Activated CD8-positive, alpha-beta T cell treated with anti-CD3 and anti-CD28 coated beads for 36 hours (primary cell): ENCODE measurements around the gene ATAD3B. TPM values are rescaled to one million over a fixed set of nuclear protein-coding genes. Genes with fewer than 3 reads are reported as not detected.
"Not testable (repeated sequence)": the region's sequence is repeated elsewhere in the genome, so short reads cannot be mapped to it uniquely, and the experiment has no call there.

ENCODE experiments used
- ATAC-seq: fragments of 200-7000 bp; cut with Tn5 transposase; one replicate; pipeline ENCODE4 v1.10.0; 2021; ENCODE audit warnings: mild to moderate bottlenecking, moderate library complexity
- CTCF ChIA-PET: fragments of 350-600 bp; sonication (Branson Sonifier 250); formaldehyde crosslinking; loops from one replicate; lab custom pipeline; 2021; ENCODE audit warnings: antibody characterized with exemption; lab: Charles Lee
- POLR2A ChIA-PET: fragments of 350-600 bp; sonication (Branson Sonifier 250); formaldehyde crosslinking; loops from one replicate; lab custom pipeline; 2021; ENCODE audit warnings: antibody characterized with exemption; lab: Charles Lee
- DNase-seq: peaks from one replicate; pipeline ENCODE4 v3.0.0-alpha.2; 2020
- H3K27ac Mint-ChIP-seq: one replicate; pipeline ENCODE4 v1.8.0; 2021; ENCODE audit warnings: mild to moderate bottlenecking, mixed read lengths
- H3K27me3 Mint-ChIP-seq: one replicate; pipeline ENCODE4 v1.8.0; 2021; ENCODE audit warnings: mixed read lengths
- H3K36me3 Mint-ChIP-seq: one replicate; pipeline ENCODE4 v1.8.0; 2021; ENCODE audit warnings: low read depth, mixed read lengths
- H3K4me1 Mint-ChIP-seq: one replicate; pipeline ENCODE4 v1.8.0; 2021; ENCODE audit warnings: low read depth, mixed read lengths
- H3K4me3 Mint-ChIP-seq: one replicate; pipeline ENCODE4 v1.8.0; 2021; ENCODE audit warnings: mild to moderate bottlenecking, moderate library complexity, mixed read lengths
- H3K9me3 Mint-ChIP-seq: one replicate; pipeline ENCODE4 v1.8.0; 2021; ENCODE audit warnings: mixed read lengths
- intact Hi-C: fragments of 100-400 bp; cut with micrococcal nuclease; formaldehyde crosslinking; loops from one replicate; pipeline ENCODE4 v1.10.0; 2022
- total RNA-seq, 2 experiments: library from RNA; stranded (reverse); gene quantifications; one replicate each; pipeline ENCODE4 v1.2.3, GENCODE V29; 2021
- TF ChIP-seq, protein P1 (sequence below): fragments of 200-600 bp; IDR thresholded peaks from one replicate; pipeline ENCODE4 v1.8.0; 2022; ENCODE audit warnings: antibody characterized with exemption, mild to moderate bottlenecking

Gene ATAD3B
- total RNA-seq, 2 experiments from 2014 or later = 42.5 to 48.1 TPM

GRCh38 chr1:1451696-1452364 is 19.7 kb upstream of the ATAD3B start:
- DNase-seq (no peak), ATAC-seq (no peak)
- H3K36me3 Mint-ChIP-seq = no peaks in the 10 kb centered on the region
- no peaks in the 10 kb centered on the region for H3K27me3 Mint-ChIP-seq
- ChIA-PET CTCF (no interaction called here), POLR2A (interaction anchor here (0.7 kb wide), 1 partner anchor 375 kb away, joined by 3 read pairs; no protein-coding TSS in a partner anchor)
- no peaks in the 10 kb centered on the region for H3K4me1 Mint-ChIP-seq
- H3K9me3 Mint-ChIP-seq = no peaks in the 10 kb centered on the region
- intact Hi-C loops = no loop called here
- TF ChIP-seq, protein P1, sequence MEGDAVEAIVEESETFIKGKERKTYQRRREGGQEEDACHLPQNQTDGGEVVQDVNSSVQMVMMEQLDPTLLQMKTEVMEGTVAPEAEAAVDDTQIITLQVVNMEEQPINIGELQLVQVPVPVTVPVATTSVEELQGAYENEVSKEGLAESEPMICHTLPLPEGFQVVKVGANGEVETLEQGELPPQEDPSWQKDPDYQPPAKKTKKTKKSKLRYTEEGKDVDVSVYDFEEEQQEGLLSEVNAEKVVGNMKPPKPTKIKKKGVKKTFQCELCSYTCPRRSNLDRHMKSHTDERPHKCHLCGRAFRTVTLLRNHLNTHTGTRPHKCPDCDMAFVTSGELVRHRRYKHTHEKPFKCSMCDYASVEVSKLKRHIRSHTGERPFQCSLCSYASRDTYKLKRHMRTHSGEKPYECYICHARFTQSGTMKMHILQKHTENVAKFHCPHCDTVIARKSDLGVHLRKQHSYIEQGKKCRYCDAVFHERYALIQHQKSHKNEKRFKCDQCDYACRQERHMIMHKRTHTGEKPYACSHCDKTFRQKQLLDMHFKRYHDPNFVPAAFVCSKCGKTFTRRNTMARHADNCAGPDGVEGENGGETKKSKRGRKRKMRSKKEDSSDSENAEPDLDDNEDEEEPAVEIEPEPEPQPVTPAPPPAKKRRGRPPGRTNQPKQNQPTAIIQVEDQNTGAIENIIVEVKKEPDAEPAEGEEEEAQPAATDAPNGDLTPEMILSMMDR = no peak
- no peak overlapping the region for H3K4me3 Mint-ChIP-seq
- no peak overlapping the region for H3K27ac Mint-ChIP-seq

DNA sequence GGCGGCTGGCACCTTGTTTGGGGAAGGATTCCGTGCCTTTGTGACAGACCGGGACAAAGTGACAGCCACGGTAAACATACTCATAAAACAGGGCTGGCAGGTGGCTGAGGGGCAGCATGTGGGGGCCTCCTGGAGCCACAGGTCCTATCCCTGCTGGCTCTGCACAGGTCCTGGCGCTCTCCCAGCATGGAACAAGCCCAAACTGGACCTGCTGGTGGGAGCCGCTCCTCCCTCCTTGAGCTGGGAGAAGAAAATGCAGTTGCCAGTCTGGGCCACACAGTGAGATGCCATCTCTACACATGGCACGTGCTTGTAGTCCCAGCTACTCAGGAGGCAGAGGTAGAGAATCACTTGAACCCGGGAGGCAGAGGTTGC is 19.2 kb upstream of the ATAD3B start:
- POLR2A ChIA-PET = interaction anchor here (0.7 kb wide), 1 partner anchor 375 kb away, joined by 3 read pairs; no protein-coding TSS in a partner anchor
- ATAC-seq, DNase-seq, H3K4me1 Mint-ChIP-seq, H3K36me3 Mint-ChIP-seq, H3K27ac Mint-ChIP-seq, intact Hi-C loops, H3K9me3 Mint-ChIP-seq, CTCF ChIA-PET, H3K4me3 Mint-ChIP-seq, H3K27me3 Mint-ChIP-seq: not testable (repeated sequence)

GRCh38 chr1:1452882-1453281 is 18.7 kb upstream of the ATAD3B start:
- H3K4me1 Mint-ChIP-seq = no peaks in the 10 kb centered on the region
- intact Hi-C loops = no loop called here
- ChIA-PET POLR2A (interaction anchor here (0.7 kb wide), 1 partner anchor 374 kb away, joined by 3 read pairs; no protein-coding TSS in a partner anchor), CTCF (no interaction called here)
- H3K9me3 Mint-ChIP-seq = no peaks in the 10 kb centered on the region
- TF ChIP-seq, protein P1 = no peak
- no peaks in the 10 kb centered on the region for H3K27me3 Mint-ChIP-seq
- H3K4me3 Mint-ChIP-seq = no peak overlapping the region
- ATAC-seq (no peak), DNase-seq (no peak)
- H3K27ac Mint-ChIP-seq = no peak overlapping the region
- H3K36me3 Mint-ChIP-seq = no peaks in the 10 kb centered on the region

- CTCF ChIA-PET, intact Hi-C loops, H3K27me3 Mint-ChIP-seq, H3K4me1 Mint-ChIP-seq, ATAC-seq, H3K4me3 Mint-ChIP-seq, H3K36me3 Mint-ChIP-seq, POLR2A ChIA-PET, H3K27ac Mint-ChIP-seq, DNase-seq, H3K9me3 Mint-ChIP-seq: not testable (repeated sequence)
These were observed 17.1 kb upstream of the ATAD3B start for GRCh38 chr1:1454286-1455056.

- ChIA-PET POLR2A (no interaction called here), CTCF (no interaction called here)
- no peaks in the 10 kb centered on the region for H3K27me3 Mint-ChIP-seq
These were observed 16.1 kb upstream of the ATAD3B start for GRCh38 chr1:1455366-1455884.

DNA sequence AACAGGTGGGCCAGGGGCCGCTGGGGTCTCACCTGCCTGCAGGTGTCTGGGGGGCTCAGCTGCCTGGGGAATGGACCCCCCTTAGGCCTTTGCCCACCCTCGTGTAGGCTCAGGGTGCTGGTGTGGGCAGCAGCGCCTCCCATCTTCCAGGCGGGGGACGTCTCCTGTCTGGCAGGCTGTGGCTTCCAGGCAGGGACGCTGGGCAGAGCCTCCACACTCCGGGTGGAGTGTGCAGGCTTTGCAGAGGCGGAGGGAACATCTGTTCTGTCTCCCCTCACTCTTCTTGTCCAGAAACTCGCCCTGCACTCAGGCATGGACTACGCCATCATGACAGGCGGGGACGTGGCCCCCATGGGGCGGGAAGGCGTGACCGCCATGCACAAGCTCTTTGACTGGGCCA is 15.6 kb upstream of the ATAD3B start:
- CTCF ChIA-PET = not testable (repeated sequence)

More at GRCh38 chr1:1455366-1455884, 16.1 kb upstream of the ATAD3B start:
- intact Hi-C loops = no loop called here
- Mint-ChIP-seq H3K27ac (no peak overlapping the region), H3K4me1 (no peaks in the 10 kb centered on the region), H3K36me3 (no peaks in the 10 kb centered on the region), H3K4me3 (no peak overlapping the region), H3K9me3 (no peaks in the 10 kb centered on the region)
- TF ChIP-seq, protein P1 = no peak
- DNase-seq (no peak), ATAC-seq (no peak)

GRCh38 chr1:1456683-1457255 is 14.8 kb upstream of the ATAD3B start:
- H3K27me3 Mint-ChIP-seq, ATAC-seq, CTCF ChIA-PET, intact Hi-C loops, H3K4me3 Mint-ChIP-seq, H3K4me1 Mint-ChIP-seq, H3K36me3 Mint-ChIP-seq, H3K27ac Mint-ChIP-seq, H3K9me3 Mint-ChIP-seq, POLR2A ChIA-PET, DNase-seq: not testable (repeated sequence)

More for the DNA sequence above, 15.6 kb upstream of the ATAD3B start:
- H3K4me3 Mint-ChIP-seq, intact Hi-C loops, H3K9me3 Mint-ChIP-seq, DNase-seq, H3K36me3 Mint-ChIP-seq, H3K4me1 Mint-ChIP-seq, H3K27me3 Mint-ChIP-seq, H3K27ac Mint-ChIP-seq, ATAC-seq, POLR2A ChIA-PET: not testable (repeated sequence)

DNA sequence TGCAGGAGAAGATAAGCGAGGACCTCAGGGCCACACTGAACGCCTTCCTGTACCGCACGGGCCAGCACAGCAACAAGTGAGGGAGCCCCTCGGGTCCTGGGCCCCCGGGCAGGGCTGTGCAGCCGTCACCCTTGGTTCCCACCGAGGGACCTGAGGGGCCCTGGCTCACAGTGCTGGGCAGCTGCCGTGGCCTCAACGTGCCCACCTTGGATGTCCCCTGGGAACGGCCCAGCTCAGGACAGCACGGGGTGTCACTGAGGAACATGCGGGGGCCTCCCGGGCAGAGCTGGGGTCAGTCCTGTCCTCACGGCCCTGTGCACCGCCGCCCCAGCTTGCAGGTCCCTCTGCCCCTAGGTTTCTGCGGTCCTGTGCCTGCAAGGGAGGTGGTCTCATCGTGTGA is 12.4 kb upstream of the ATAD3B start:
- DNase-seq, H3K27me3 Mint-ChIP-seq, H3K4me1 Mint-ChIP-seq, ATAC-seq, H3K4me3 Mint-ChIP-seq, intact Hi-C loops, H3K9me3 Mint-ChIP-seq, CTCF ChIA-PET, H3K36me3 Mint-ChIP-seq, POLR2A ChIA-PET, H3K27ac Mint-ChIP-seq: not testable (repeated sequence)

- POLR2A ChIA-PET, H3K4me1 Mint-ChIP-seq, H3K36me3 Mint-ChIP-seq: not testable (repeated sequence)
These were observed 11.9 kb upstream of the ATAD3B start for GRCh38 chr1:1459711-1460110.

More at GRCh38 chr1:1459711-1460110, 11.9 kb upstream of the ATAD3B start:
- DNase-seq, H3K9me3 Mint-ChIP-seq, intact Hi-C loops, H3K4me3 Mint-ChIP-seq, CTCF ChIA-PET, H3K27ac Mint-ChIP-seq, H3K27me3 Mint-ChIP-seq, ATAC-seq: not testable (repeated sequence)
